Stimulated activated CD4-positive, alpha-beta T cell treated with anti-CD3 and anti-CD28 coated beads, TNF-alpha, amount 100 ng/mL, for 1 hour (primary cell): ENCODE results near the gene SLC6A18.

Source experiments
- DNase-seq, 3 donors: peaks; one replicate each; pipeline ENCODE4 v3.0.0-alpha.2; 2020; ENCODE audit warnings: low read depth in 3 of 3, low spot score in 1 of 3

SLC6A18 gene

GRCh38 chr5:1186351-1187233, 38.6 kb upstream of the SLC6A18 start:
- DNase-seq = no peak

GRCh38 chr5:1187234-1187949, 37.8 kb upstream of the SLC6A18 start:
- no peak for DNase-seq

GRCh38 chr5:1187950-1188334, 37.2 kb upstream of the SLC6A18 start:
- no peak for DNase-seq

- no peak for DNase-seq
Observed at GRCh38 chr5:1188464-1188863, 36.7 kb upstream of the SLC6A18 start.

- DNase-seq = no peak
Observed at GRCh38 chr5:1189269-1189668, 35.9 kb upstream of the SLC6A18 start.

- DNase-seq = no peak
Observed at GRCh38 chr5:1190278-1190677, 34.9 kb upstream of the SLC6A18 start.

- DNase-seq = no peak
Observed at GRCh38 chr5:1190837-1191239, 34.3 kb upstream of the SLC6A18 start.

GRCh38 chr5:1192971-1193590, 32.1 kb upstream of the SLC6A18 start:
- DNase-seq = no peak

- DNase-seq = no peak
Observed at GRCh38 chr5:1193591-1193985, 31.6 kb upstream of the SLC6A18 start.

GRCh38 chr5:1194378-1194777, 30.8 kb upstream of the SLC6A18 start:
- DNase-seq = no peak

- DNase-seq = no peak
Observed at GRCh38 chr5:1195439-1195838, 29.7 kb upstream of the SLC6A18 start.

- no peak for DNase-seq
Observed at GRCh38 chr5:1195916-1196315, 29.3 kb upstream of the SLC6A18 start.

GRCh38 chr5:1196562-1196961, 28.6 kb upstream of the SLC6A18 start:
- no peak for DNase-seq

- no peak for DNase-seq
Observed at GRCh38 chr5:1197876-1198666, 27.1 kb upstream of the SLC6A18 start.

GRCh38 chr5:1199340-1199648, 25.9 kb upstream of the SLC6A18 start:
- no peak for DNase-seq

- no peak for DNase-seq
Observed at GRCh38 chr5:1199649-1200494, 25.3 kb upstream of the SLC6A18 start.

- DNase-seq = no peak
Observed at GRCh38 chr5:1200495-1201326, 24.5 kb upstream of the SLC6A18 start.

- no peak for DNase-seq
Observed at GRCh38 chr5:1201327-1202025, 23.7 kb upstream of the SLC6A18 start, which contains the start of gene SLC6A19. TSS of gene SLC6A19 (plus strand) at chr5:1201595. CDS start at chr5:1201651, 56 bp downstream.
